Measurements from ENCODE around the gene PSMD1.

The PSMD1 gene

DNA sequence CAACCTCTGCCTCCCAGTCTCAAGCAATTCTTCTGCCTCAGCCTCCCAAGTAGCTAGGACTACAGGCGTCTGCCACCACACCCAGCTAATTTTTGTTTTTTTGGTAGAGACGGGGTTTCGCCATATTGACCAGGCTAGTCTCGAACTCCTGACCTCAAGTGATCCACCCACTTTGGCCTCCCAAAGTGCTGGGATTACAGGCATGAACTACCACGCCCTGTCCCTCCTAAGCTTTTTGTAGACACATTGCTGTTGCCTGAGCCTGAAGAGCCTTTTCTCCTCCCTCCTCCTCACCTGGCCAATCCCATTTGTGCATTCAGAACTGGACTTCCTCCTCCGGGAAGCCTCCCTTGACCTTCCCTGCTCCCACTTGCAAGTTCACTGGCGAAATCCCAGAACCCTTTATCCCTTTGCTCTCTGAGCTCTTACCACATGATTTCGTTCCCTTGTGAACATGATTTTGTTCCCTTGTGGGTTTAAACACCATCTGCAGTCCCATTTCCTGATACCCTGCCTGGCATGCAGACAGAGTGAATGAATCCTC is 16.8 kb upstream of the PSMD1 start:
- H3K36me3 ChIP-seq (ENCODE audit: low read length), result no peaks in the 10 kb centered on the region
- H2AFZ ChIP-seq (ENCODE audit: low read depth, low read length, severe bottlenecking), result no peak overlapping the region
- no peak overlapping the region for H3K9ac ChIP-seq (ENCODE audit: low read length)
- H3K4me3 ChIP-seq (ENCODE audit: insufficient read depth, low read length, poor library complexity, severe bottlenecking), result no peak overlapping the region
- H3K9me2 ChIP-seq (replicated peaks; ENCODE audit: insufficient read depth, low read length), result no peaks in the 10 kb centered on the region
- no peak overlapping the region for H3K4me2 ChIP-seq (ENCODE audit: low read depth, low read length, poor library complexity, severe bottlenecking)
- no peaks in the 10 kb centered on the region for H3K9me3 ChIP-seq (ENCODE audit: insufficient read depth, low read length)
- TF ChIP-seq, protein P1, sequence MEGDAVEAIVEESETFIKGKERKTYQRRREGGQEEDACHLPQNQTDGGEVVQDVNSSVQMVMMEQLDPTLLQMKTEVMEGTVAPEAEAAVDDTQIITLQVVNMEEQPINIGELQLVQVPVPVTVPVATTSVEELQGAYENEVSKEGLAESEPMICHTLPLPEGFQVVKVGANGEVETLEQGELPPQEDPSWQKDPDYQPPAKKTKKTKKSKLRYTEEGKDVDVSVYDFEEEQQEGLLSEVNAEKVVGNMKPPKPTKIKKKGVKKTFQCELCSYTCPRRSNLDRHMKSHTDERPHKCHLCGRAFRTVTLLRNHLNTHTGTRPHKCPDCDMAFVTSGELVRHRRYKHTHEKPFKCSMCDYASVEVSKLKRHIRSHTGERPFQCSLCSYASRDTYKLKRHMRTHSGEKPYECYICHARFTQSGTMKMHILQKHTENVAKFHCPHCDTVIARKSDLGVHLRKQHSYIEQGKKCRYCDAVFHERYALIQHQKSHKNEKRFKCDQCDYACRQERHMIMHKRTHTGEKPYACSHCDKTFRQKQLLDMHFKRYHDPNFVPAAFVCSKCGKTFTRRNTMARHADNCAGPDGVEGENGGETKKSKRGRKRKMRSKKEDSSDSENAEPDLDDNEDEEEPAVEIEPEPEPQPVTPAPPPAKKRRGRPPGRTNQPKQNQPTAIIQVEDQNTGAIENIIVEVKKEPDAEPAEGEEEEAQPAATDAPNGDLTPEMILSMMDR (IDR thresholded peaks at IDR 0.05; ENCODE audit: insufficient read depth, low read length, poor library complexity, severe bottlenecking), result no peak
- TF ChIP-seq EZH2phosphoT487 (conservative IDR thresholded peaks at IDR 0.05; ENCODE audit: low read length), result no peak
- H3K27me3 ChIP-seq (ENCODE audit: low read length), result no peaks in the 10 kb centered on the region
- no peaks in the 10 kb centered on the region for H4K20me1 ChIP-seq (ENCODE audit: low read depth, low read length)
- no peaks in the 10 kb centered on the region for H3F3A ChIP-seq (ENCODE audit: insufficient read depth)
- no peaks in the 10 kb centered on the region for H3K79me2 ChIP-seq (ENCODE audit: insufficient read depth, low read length)
- H3K27ac ChIP-seq (ENCODE audit: low read depth, low read length), result no peak overlapping the region

DNA sequence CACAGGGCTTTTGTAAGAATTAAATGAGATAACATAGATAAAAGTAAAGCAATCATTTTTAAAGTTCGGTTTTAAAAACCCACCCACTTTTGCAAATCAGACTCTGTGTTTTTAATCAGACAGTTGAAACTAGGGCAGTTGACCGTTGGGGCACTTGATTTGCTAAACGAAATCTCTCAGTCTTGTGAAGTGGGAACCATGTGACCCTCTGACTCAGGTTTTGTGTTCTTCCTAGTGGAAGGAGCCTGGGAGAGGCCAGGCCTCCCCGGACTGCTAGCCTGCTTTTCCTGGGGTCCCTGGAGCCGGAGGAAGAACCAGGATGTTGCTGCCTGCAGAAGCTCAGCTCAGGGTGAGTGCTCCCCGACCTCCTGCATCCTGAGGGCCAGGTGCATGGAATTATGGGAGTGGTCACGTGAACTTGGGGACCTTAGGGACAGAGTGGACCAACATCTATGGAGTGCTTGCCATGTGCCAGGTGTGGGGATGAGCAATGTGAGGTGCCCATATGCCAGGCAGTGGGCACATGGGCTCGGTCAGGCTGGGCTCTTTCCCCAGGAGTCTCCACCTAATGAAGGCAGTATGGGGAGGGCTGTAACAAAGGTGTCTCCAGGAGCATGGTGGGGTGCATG is 15.5 kb upstream of the PSMD1 start:
- Histone ChIP-seq H3K9me3 (ENCODE audit: insufficient read depth, low read length) (no peaks in the 10 kb centered on the region), H3K4me3 (ENCODE audit: insufficient read depth, low read length, poor library complexity, severe bottlenecking) (no peak overlapping the region), H3K9me2 (replicated peaks; ENCODE audit: insufficient read depth, low read length) (no peaks in the 10 kb centered on the region), H3K9ac (ENCODE audit: low read length) (no peak overlapping the region), H3K4me2 (ENCODE audit: low read depth, low read length, poor library complexity, severe bottlenecking) (no peak overlapping the region), H3K79me2 (ENCODE audit: insufficient read depth, low read length) (no peaks in the 10 kb centered on the region), H3F3A (ENCODE audit: insufficient read depth) (no peaks in the 10 kb centered on the region), H3K27ac (ENCODE audit: low read depth, low read length) (no peak overlapping the region), H3K27me3 (ENCODE audit: low read length) (no peaks in the 10 kb centered on the region), H3K36me3 (ENCODE audit: low read length) (no peaks in the 10 kb centered on the region), H4K20me1 (ENCODE audit: low read depth, low read length) (no peaks in the 10 kb centered on the region), H2AFZ (ENCODE audit: low read depth, low read length, severe bottlenecking) (no peak overlapping the region)
- TF ChIP-seq EZH2phosphoT487 (conservative IDR thresholded peaks at IDR 0.05; ENCODE audit: low read length), result no peak
- TF ChIP-seq, protein P1 (IDR thresholded peaks at IDR 0.05; ENCODE audit: insufficient read depth, low read length, poor library complexity, severe bottlenecking), result no peak

DNA sequence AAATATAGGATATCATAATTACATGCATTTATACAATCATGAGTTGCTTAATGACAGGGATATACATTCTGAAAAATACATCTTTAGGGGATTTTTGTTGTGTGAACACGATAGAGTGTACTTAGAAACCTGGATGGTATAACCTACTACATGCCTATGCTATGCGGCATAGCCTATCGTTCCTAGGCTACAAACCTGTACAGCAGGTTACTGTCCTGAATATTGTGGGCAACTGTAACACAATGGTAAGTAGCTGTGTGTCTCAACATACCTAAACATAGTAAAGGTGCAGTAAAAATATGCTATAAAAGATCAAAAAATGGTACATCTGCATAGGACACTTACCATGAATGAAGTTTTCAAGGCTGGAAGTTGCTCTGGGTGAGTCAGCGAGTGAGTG is 12.9 kb upstream of the PSMD1 start:
- H3K36me3 ChIP-seq (ENCODE audit: low read length), result no peaks in the 10 kb centered on the region
- TF ChIP-seq EZH2phosphoT487 (conservative IDR thresholded peaks at IDR 0.05; ENCODE audit: low read length), result no peak
- TF ChIP-seq, protein P1 (IDR thresholded peaks at IDR 0.05; ENCODE audit: insufficient read depth, low read length, poor library complexity, severe bottlenecking), result no peak
- H4K20me1 ChIP-seq (ENCODE audit: low read depth, low read length), result no peaks in the 10 kb centered on the region
- H3K4me3 ChIP-seq (ENCODE audit: insufficient read depth, low read length, poor library complexity, severe bottlenecking), result no peak overlapping the region
- H3K9ac ChIP-seq (ENCODE audit: low read length), result no peak overlapping the region
- no peaks in the 10 kb centered on the region for H3K79me2 ChIP-seq (ENCODE audit: insufficient read depth, low read length)
- no peaks in the 10 kb centered on the region for H3F3A ChIP-seq (ENCODE audit: insufficient read depth)
- H3K9me3 ChIP-seq (ENCODE audit: insufficient read depth, low read length), result no peaks in the 10 kb centered on the region
- no peaks in the 10 kb centered on the region for H3K27me3 ChIP-seq (ENCODE audit: low read length)
- no peaks in the 10 kb centered on the region for H3K9me2 ChIP-seq (replicated peaks; ENCODE audit: insufficient read depth, low read length)
- no peak overlapping the region for H3K4me2 ChIP-seq (ENCODE audit: low read depth, low read length, poor library complexity, severe bottlenecking)
- H2AFZ ChIP-seq (ENCODE audit: low read depth, low read length, severe bottlenecking), result no peak overlapping the region
- H3K27ac ChIP-seq (ENCODE audit: low read depth, low read length), result no peak overlapping the region
